IPS DF 4.7 (cell line): Measurements from ENCODE around the gene MBOAT2.
"Not testable (repeated sequence)": the region's sequence is repeated elsewhere in the genome, so short reads cannot be mapped to it uniquely, and the experiment has no call there.

Experiments used
- DNase-seq: peaks from one replicate; pipeline ENCODE4 v3.0.0-alpha.2; 2013; ENCODE audit warnings: low spot score; ENCODE audit errors: extremely low read depth

The MBOAT2 gene

DNA sequence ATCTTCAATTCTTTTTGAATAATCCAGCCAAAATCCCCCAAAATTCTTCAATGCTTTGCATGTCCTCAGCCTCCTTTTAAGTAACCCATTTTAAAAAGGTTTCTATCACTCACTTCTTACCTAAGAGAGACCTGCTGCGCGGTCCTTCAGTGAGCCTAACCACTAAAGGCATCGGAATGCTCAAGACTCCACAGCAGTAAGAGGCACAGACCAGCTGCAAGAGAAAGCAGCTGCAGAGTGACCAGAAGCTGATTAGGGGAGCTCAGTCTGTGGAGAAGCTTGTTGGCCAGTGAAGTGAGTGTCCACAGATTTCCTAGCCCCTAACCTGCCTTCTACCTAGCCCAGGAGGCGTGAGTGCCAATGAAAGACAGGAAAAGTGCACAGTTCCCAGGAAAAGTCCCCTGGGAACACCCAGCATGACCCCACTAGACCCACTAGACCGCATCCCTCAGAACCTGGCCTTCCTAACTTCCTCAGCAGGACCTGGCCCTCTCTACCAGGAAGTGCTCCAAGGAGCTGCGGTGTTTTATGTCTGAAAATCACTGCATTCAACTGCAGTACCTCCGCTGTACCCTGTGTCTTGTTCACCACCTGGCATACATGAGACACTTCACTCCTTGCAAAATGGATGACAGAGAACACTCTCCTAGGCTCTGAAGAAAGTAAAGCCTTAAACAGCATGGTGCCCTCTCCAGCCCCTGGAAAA, 10.1 kb downstream of the MBOAT2 start:
- DNase-seq, result no peak

DNA sequence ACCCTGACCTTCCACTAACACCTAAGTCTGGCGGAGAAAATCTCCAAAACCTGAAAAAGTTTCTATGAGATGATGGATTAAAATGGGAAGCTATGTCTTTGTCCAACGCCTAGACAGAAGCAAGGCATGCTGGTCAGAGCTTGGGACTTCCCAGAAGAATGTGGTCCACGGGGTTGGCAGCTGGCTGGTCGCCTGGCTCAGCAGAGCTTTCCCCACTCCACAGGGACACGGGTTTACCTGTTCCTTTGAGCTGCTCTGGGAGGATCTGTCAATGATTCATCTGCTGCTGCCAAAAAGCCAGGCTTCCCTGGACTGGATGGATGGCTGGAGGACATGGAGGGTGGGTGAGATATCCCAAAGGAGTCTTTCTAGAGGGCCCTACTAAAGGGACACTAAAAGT, 10.8 kb downstream of the MBOAT2 start:
- no peak for DNase-seq

DNA sequence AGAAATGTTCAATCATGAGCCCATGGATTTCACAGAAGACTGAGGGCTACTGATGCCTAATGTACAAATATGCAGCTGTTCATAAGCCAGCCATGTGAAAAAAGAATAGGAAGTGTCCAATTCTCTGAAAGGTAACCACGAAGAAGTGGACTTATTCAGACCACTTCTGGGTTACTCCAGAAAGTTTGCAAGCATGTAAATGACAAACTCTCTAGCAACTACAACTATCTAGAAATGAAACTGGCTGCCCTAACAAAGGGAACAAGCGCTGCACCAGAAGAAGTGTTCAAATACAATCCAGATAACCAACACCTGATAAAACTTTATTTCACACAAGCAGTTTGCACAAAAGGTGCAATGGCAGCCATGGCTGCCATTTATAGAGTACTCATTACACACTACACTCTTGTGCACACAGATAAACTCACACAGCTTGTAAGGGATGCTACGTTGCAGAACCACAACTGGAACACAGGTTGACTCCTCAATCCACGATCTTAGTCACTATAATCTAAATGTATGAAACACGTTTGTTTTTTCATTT, 13.9 kb downstream of the MBOAT2 start:
- no peak for DNase-seq

DNA sequence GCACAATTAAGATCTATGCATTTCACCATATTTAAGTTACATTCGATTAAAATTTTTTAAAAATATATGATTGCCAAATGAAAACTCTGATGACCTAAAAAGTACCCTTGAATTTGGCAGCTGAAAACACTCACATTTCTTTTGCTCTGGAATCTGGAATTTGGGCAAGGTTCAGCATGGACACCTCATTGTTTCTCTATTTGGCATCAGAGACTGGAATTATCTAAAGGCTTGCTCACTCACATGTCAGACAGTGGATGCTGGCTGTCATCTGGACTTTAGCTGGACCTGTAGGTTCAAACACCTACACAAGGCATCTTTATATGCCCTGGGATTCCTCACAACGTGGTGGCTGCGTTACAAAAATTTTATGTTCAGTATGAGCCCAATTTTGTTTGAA, 16.1 kb downstream of the MBOAT2 start:
- DNase-seq, result no peak

DNA sequence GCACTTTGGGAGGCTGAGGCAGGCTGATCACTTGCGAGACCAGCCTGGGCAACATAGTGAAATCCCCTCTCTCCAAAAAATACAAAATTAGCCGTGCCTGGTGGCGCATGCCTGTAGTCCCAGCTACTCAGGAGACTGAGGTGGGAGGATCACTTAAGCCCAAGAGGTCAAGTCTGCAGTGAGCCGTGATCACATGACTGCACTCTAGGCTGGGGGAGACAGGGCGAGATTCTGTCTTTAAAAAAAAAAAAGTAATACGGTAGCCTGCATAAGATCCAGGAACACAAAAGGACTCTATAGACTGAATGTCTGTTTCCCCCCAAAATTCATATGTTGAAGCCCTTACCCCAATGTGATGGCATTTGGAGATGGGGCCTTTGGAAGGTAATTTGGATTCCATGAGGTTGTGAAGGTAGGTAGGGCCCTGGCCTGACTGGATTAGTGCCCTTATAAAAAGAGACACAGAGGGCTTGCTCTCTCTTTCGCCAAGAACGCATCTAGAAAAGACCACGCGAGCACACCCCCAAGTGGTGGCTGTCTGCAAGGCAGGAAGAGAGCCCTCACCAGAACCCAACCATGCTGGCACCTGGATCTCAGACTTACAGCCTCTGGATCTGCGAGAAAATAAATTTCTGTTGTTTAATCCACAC, 17.0 kb downstream of the MBOAT2 start:
- no peak for DNase-seq

DNA sequence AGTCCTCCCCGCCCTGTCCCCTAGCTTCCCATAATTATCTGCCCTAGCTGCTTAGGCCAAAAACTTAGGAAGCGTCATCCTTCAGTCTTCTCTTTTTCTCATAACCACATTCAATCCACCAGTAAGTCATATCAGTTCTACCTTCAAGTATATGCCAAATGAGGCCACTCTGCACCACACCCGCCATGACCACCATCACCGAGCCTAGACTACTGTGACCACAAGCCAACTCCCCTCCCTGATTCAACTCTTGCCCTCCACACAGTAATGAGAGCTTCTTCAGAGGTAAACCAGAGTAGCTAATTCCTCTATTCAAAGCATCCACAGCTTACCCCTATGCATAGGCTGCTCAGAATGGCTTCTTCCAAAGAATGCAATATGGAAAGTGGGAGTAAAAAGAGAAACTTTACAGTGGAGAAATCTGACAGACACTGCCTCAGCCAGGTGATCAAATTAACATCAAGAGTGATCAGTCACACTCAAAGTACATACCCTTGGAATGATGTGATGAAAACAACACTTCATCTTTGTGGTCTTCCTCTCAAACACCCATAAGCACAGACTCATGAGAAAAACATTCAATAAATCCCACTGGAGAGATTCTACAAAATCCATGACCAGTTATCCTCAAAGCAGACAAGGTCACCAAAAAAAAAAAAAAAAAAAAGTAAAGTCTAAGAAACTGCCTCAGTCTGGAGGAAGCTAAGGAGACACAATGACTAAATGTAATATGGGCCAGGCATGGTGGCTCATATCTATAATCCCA, 17.7 kb downstream of the MBOAT2 start:
- DNase-seq, result no peak

DNA sequence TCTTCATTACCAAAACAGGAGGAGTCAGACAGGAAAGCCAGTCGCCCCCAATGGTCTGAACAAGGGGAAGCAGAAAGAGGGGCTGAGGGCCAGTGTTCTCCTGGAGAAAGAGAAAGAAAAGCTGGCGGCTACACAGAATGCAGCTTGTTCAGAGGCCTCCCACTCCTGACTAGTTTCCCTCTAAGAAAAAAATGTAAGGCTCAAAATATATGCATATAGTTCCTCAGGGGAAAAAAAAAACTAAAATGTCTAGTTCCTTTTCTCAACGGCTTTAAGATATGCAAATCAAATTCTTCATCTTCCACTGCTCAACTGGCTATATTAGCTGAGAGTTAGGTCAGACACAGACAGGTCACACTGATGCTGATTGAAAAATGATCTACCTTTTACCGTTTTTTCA, 18.6 kb downstream of the MBOAT2 start:
- DNase-seq, result no peak

DNA sequence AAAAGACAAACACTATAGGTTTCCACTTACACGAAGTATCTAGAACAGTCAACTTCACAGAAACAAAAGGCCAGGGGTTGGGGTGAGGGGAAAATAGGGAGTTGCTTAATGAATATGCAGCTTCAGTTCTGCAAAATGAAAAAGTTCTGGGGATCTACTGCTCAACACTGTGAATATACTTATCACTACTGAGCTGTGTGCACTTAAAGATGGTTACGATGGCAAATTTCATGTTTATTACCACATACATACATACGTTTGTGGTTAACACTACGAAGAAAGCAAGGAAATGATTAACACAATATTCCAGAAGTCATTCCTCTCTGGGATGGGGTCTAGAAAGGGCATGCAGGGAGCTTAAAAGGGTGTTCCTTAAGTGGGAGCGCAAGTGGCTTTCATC, 19.3 kb downstream of the MBOAT2 start:
- DNase-seq, result no peak

DNA sequence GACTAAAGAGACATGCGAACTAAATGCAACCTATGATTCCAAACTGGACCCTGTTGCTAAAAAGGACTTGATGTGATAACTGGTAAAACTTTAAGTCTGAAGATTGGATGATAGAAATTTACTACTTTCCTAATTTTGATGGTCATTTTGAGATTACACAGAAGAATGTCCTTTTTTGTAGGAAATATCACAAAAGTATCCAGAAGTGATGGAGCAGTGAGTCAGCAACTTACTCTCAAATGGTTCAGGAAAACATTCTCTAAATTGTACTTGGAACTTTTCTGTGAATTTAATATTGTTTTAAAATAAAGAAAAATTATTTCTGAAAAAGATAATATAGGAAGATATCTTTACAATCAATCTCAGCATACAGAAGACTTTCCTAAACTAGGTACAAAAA, 19.9 kb downstream of the MBOAT2 start:
- DNase-seq, result no peak

DNA sequence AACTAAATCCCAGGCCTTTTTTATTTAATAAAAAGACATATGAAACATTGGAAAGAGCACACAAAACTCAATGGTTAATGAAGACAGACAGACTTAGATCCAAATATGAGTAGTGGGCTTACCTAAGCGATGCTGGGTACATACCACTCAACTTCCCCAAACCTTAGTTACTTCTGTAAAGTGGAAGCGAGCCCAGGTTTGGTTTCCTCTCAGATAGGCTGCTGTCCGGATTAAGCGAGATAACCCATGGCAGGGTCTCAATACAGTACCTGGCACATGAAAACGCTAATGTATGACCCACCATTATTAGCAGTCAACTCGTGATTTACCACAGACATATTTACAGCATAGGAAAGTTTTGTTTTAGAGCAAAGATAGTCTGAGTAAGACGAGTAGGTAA, 21.6 kb downstream of the MBOAT2 start:
- no peak for DNase-seq

DNA sequence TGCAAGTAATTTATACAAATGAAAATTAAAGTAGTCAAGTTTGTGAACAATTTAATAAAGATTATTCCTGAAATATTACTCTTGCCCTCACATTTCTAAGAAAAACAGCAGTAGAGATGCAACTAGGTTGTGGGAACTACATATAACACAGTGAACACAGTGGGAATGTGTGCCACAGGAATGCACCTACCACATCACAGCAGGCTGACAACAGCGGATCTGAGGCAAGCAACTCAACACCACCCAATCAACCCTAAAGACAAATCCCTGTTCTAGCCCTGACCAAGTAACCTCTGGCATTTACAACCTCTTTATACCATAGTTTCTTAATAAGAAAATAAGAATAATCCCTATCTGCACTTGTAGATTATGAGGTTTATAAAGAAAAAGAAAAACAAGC, 23.4 kb downstream of the MBOAT2 start:
- DNase-seq, result no peak

DNA sequence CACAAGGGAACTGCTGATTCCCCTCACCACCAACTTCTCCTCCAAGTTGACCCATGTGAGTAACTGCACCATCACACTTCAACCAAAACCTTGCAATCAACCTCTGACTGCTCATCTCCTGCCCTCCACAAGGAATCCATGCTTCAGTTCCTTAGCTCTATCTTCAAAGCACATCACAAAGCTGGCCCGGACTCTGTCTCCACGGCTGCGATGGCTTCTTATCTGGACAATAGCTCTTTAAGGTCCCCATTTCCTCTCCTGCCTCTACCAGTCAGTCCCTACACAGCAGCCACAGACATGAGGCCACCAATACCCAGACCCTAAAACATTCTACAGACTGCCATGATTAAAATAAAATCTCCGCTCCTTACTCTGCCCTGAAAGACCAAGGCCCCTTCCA, 25.7 kb downstream of the MBOAT2 start:
- no peak for DNase-seq

DNA sequence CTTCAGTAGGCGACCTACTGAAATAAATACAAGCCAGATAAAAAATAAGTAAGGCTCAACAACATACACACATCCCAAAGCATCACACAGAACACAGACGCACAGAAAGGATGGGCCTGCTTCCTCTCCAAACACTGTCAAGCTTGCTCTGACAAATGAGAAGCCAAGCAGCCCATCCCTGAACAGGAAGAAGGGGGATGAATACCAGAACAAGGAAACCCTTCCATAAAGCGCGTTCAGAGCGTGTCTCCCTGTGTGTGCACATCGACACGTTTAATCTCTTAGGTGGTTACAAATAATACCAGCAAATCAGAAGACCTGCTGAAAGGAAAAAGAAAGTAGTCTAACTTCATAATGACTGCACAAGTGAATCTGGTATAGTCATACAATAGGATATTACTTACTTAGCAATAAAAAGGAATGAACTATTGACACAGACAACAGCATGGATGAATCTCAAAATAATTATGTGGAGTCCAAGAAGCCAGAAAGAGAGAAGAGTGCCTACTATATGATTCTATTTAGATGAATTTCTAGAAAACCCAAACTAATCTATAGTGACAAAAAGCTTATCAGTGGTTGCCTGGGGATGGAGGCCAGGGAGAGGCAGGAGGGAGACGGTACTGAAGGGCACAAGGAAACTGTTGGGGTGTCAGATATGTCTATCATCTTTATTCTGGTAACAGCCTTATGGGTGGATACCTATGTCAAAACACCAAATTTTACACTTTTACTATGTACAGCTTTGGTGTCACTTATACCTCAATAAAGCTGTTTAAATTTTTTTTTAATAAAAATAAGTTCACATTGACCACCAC, 26.8 kb downstream of the MBOAT2 start:
- no peak for DNase-seq

DNA sequence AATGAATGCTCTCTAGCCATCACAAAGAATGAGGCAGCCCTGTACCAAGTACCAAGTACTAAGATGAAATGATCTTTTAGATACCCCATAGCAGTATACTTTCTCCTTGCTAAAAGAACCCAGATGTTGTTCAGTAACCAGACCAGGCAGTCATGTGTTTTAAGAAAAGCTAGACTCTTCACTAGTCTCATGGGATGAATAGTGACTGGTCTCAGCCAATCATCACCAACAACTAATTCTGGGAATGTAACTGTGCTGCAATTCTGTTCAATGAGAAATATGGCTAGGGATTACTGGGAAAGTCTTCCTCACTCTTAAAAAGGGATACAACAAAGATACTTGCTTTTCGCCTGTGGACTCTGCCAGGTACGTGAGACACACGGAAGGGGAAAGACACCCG, 29.5 kb downstream of the MBOAT2 start:
- no peak for DNase-seq

DNA sequence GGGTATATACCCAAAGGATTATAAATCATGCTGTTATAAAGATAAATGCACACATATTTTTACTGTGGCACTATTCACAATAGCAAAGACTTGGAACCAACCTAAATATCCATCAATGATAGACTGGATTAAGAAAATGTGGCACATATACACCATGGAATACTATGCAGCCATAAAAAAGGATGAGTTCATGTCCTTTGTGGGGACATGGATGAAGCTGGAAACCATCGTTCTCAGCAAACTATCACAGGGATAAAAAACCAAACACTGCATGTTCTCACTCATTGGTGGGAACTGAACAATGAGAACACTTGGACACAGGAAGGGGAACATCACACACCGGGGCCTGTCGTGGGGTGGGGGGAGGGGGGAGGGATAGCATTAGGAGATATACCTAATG, 30.5 kb downstream of the MBOAT2 start:
- not testable (repeated sequence) for DNase-seq

DNA sequence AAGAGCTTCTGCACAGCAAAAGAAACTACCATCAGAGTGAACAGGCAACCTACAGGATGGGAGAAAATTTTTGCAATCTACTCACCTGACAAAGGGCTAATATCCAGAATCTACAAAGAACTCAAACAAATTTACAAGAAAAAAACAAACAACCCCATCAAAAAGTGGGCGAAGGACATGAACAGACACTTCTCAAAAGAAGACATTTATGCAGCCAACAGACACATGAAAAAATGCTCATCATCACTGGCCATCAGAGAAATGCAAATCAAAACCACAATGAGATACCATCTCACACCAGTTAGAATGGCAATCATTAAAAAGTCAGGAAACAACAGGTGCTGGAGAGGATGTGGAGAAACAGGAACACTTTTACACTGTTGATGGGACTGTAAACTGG, 30.9 kb downstream of the MBOAT2 start:
- DNase-seq, result not testable (repeated sequence)

DNA sequence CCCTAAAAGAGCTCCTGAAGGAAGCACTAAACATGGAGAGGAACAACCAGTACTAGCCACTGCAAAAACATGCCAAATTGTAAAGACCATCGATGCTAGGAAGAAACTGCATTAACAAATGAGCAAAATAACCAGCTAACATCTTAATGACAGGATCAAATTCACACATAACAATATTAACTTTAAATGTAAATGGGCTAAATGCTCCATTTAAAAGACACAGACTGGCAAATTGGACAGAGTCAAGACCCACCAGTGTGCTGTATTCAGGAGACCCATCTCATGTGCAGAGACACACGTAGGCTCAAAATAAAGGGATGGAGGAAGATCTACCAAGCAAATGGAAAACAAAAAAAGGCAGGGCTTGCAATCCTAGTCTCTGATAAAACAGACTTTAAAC, 34.1 kb downstream of the MBOAT2 start:
- not testable (repeated sequence) for DNase-seq

DNA sequence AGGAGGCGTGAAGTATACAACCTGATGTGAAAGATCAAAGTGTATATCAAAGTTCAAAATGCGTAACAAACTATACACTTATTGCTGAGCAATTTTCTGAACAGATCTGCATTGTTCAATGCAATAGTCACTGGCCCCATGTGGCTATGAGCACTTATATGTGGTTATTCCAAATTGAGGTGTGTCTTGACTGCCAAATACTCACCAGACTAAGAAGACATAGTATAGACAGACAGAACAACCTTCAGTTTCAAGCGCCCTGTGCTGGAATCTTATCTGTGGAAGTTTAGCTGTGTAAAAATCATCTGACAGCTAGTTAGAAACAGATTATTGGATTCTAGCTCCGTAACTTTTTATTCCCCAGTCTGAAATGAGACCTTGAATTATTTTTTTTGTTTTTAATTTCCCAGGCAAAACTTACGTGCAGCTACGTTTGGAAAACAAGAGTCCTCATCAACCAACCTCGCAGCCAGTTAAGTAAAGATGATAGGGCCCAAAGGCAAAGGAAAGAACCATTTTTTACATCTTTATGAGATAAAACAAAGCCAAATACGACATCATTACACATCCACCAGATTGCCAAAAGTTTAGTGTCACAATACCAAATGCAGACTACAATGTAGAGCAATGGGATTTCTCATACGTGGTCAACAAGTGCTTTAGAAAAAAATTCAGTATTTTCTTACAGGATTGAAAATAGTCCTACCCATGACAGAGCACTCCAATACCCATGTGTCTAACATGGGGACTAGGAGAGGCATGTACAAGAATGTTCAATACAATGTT, 37.2 kb downstream of the MBOAT2 start:
- no peak for DNase-seq

DNA sequence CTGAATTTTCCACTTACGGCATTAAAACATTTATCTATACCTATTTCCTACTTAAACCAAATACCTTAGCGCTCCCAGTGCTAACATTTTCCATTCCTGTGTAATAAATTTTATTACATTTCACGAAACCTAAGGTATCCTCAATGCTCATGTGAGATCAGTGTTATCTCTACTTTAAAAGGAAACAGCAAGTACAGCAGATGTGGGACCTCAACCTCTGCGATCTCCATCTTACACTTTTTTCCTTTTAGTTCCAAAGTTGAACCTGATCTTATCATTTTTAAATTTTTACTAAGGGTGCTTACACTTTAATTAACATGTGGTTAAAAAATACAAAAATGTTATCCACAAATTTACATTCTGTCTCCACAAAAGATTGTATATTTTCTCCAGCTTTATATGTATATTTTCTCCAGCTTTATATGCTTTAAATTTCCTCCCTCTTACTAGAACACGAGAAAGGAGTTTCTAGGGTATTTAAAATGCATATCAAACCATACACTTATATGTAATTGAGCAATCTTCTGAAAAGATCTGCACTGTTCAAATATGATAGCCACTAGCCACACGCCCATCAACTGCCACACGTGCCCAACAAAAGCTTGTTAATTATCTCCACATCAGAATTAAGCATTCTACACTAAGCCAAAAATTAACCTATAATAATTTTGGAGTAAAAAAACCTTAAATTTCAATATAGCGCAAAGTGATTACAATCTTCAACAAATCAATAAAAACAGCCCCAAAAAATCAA, 38.1 kb downstream of the MBOAT2 start:
- no peak for DNase-seq

DNA sequence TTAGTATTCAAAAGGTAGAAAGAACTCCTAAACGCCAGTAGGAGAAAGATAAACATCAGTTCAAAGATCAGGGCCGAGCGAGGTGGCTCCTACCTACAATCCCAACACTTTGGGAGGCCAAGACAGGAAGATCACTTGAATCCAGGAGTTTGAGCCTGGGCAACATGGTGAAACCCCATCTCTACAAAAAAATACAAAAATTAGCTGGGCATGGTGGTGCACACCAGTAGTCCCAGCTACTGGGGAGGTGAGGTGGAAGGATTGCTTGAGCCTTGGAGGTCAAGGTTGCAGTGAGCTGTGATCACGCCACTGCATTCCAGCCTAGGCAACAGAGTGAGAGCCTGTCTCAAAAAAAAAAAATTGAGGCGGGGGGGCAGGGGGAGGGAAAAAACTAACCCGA, 40.6 kb downstream of the MBOAT2 start:
- no peak for DNase-seq
